Right cardiac atrium (tissue), 5 donors: ENCODE data around the gene UNK. TPM values are rescaled to one million over a fixed set of nuclear protein-coding genes. Genes with fewer than 3 reads are reported as not detected.
"Not testable (repeated sequence)": the region's sequence is repeated elsewhere in the genome, so short reads cannot be mapped to it uniquely, and the experiment has no call there.

Experiments used
- ATAC-seq, 2 donors: fragments of 200-7000 bp; cut with Tn5 transposase; one replicate each; pipeline versions ENCODE4 v1.8.0 to v1.9.1; 2020; ENCODE audit warnings: moderate library complexity in 2 of 2, mild to moderate bottlenecking in 1 of 2
- DNase-seq, 3 donors: peaks; one replicate each; pipeline ENCODE4 v3.0.0-alpha.2; 2020
- H3K27ac ChIP-seq: one replicate; pipeline ENCODE4 v1.5.1; 2013; ENCODE audit warnings: mild to moderate bottlenecking, low read length, control low read depth, moderate library complexity
- H3K27me3 ChIP-seq: one replicate; pipeline ENCODE4 v1.6.1; 2013; ENCODE audit not compliant: control insufficient read depth, insufficient read depth
- H3K4me1 ChIP-seq: one replicate; pipeline ENCODE4 v1.6.1; 2013; ENCODE audit warnings: low read length; ENCODE audit not compliant: control insufficient read depth, insufficient read depth
- H3K4me3 ChIP-seq: one replicate; pipeline ENCODE4 v1.5.1; 2013; ENCODE audit warnings: low read length, control low read depth
- H3K9me3 ChIP-seq: one replicate; pipeline ENCODE4 v1.6.1; 2013; ENCODE audit warnings: low read length; ENCODE audit not compliant: control insufficient read depth
- WGBS: extraction: QIAGEN DNeasy Blood & Tissue Kit; methylation state at CpG from one replicate; pipeline ENCODE4 v1.1.7; 2013; 5-methylcytosine and 5-hydroxymethylcytosine counted together
- intact Hi-C, 4 donors: fragments of 100-400 bp; cut with DNase I; formaldehyde crosslinking; loops; one replicate each; pipeline versions ENCODE4 v1.11.0 to v1.14.0; 2022 to 2023
- polyA plus RNA-seq: library from polyadenylated mRNA; stranded (reverse); fragments of 200-250 nt; gene quantifications from one replicate; pipeline ENCODE4 v1.2.3, GENCODE V29; 2013
- total RNA-seq, 4 donors: library from RNA; stranded (reverse); fragmentation: NEBNext Ultra II Directional; extraction: Animal tissue kit (Norgen Biotek cat#: 25700); gene quantifications; one replicate each; pipeline ENCODE4 v1.2.1, GENCODE V29; 2021
- donor health status: healthy with polysubstance abuse.
- donor health status: DM: no; HTN: yes; CAD: no.
- donor health status: DM: no; HTN: no; CAD: no.
- donor health status: DM: no; HTN: yes; CAD: no; lungs with severe emphysema.
- donor health status: DM: yes; HTN: yes; CAD: no.

The UNK gene
- total and polyA plus RNA-seq, 5 donors = 18.2 to 22.5 (median 20.4) TPM

DNA sequence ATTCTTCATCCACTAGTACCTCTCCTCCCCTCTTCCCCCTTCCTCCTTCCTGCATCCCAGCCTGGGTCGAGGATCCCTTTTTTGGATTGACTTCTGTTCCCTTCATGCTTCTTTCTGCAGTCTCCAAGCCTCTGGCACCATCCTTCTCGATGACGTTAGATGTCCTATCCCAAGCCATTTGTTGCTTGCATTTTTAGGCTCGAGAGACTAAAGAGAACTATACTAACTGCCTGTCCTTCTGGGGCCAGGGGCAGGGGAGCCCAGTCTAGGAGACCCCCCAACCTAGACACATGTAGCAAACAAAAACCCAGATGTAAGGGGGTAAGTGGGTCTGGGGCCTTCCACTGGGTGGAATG lies 23.9 kb downstream of the UNK start:
- DNase-seq (peak in 1 of 3 donors; percentile 52), ATAC-seq (peak; percentile 15 to 18)
- Histone ChIP-seq H3K27ac (peak overlapping the region; percentile 65), H3K4me1 (peaks cover 12% of the 10 kb centered on the region), H3K4me3 (no peak overlapping the region), H3K27me3 (no peaks in the 10 kb centered on the region), H3K9me3 (no peaks in the 10 kb centered on the region)
- 33% methylated on average over 4 of the region's 4 CpGs for WGBS
- intact Hi-C loops = no loop called here

DNA sequence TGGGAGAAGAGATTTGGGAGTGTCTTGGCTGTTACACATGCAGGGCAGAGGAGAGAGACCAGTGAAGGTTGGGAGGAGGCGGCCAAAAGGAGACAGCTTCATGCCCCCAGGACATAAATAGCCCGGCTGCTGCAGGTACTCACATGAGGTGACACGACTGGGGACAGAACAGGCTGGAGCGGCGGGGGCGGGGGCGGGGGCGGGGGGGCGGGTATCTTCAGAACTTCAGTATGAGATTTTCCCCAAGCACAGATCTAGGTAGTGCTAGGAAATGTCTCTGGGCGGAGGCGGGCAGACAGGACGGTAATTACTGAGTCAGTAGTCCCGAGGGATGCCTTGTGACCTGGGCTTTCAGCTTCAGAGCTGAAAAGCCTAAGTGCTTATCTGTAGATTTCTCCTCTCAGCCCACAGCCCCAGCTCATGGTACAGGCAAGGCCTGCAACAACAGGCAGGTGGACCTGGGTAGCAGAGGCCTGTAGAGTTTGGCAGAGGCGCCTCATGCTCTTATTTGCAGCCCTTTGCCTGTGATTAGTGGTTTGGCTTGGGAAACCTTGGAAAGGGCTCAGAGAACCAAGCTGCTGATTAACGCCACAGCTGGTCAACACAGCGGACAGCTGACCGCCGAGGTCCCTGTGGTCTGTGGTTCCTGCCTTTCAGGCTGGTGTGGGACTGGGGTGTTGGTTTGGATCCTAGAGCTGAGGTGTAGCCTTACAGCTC lies 24.5 kb downstream of the UNK start:
- Histone ChIP-seq H3K9me3 (no peaks in the 10 kb centered on the region), H3K27ac (peak overlapping the region; percentile 87), H3K27me3 (no peaks in the 10 kb centered on the region), H3K4me1 (peaks cover 12% of the 10 kb centered on the region), H3K4me3 (no peak overlapping the region)
- peak; percentile 61 to 74 (median 72) for DNase-seq
- 46% methylated on average over 18 of the region's 18 CpGs for WGBS
- peak; percentile 68 to 88 for ATAC-seq
- intact Hi-C loops = no loop called here

DNA sequence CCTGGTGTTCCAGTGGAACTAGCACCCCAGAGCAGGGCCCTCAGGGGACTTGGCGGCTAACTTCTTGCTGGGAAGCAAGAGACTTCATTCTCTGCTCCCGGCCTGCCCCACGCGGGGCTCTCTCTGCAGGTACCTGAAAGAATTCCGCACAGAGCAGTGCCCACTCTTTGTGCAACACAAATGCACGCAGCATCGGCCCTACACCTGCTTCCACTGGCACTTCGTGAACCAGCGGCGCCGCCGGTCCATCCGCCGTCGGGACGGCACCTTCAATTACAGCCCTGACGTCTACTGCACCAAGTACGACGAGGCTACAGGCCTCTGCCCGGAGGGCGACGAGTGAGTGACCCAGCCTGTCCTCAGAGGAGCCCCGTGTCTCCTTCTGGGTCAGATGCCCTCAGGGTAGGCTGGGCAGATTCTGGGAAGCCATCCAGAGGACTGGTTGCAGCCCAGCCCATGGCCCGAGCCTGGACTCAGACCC lies 25.1 kb downstream of the UNK start:
- WGBS = 83% methylated on average over 24 of the region's 24 CpGs
- Histone ChIP-seq H3K4me1 (peaks cover 12% of the 10 kb centered on the region), H3K27me3 (no peaks in the 10 kb centered on the region), H3K9me3 (no peaks in the 10 kb centered on the region), H3K4me3 (no peak overlapping the region), H3K27ac (peak overlapping the region; percentile 87)
- DNase-seq (peak in 2 of 3 donors; percentile 57 to 69), ATAC-seq (peak in 1 of 2 donors; percentile 12)
- intact Hi-C loops = no loop called here

GRCh38 chr17:75810216-75810615 lies 25.6 kb downstream of the UNK start:
- no peak overlapping the region for H3K27ac ChIP-seq
- intact Hi-C loops = no loop called here
- ATAC-seq = no peak
- H3K9me3 ChIP-seq = no peaks in the 10 kb centered on the region
- H3K27me3 ChIP-seq = no peaks in the 10 kb centered on the region
- peak in 1 of 3 donors; percentile 2 for DNase-seq
- no peak overlapping the region for H3K4me3 ChIP-seq
- peaks cover 12% of the 10 kb centered on the region for H3K4me1 ChIP-seq
- WGBS = 94% methylated on average over 5 of the region's 5 CpGs

DNA sequence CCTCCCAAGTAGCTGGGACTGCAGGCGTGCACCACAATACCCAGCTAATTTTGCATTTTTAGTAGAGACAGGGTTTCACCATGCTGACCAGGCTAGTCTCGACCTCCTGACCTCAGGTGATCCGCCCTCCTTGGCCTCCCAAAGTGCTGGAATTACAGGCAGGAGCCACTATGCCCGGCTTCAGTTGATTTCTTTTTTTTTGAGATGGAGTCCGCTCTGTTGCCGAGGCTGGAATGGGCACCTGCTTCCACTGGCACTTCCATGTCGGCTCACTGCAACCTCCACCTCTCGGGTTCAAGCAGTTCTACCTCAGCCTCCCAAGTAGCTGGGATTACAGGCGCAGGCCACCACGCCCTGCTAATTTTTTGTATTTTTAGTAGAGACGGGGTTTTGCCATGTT lies 26.1 kb downstream of the UNK start:
- H3K4me1 ChIP-seq = peaks cover 12% of the 10 kb centered on the region
- intact Hi-C loops, H3K27me3 ChIP-seq, H3K9me3 ChIP-seq, H3K4me3 ChIP-seq, ATAC-seq, H3K27ac ChIP-seq: not testable (repeated sequence)
- 96% methylated on average over 11 of the region's 11 CpGs for WGBS
- peak in 1 of 3 donors; percentile 16 for DNase-seq

DNA sequence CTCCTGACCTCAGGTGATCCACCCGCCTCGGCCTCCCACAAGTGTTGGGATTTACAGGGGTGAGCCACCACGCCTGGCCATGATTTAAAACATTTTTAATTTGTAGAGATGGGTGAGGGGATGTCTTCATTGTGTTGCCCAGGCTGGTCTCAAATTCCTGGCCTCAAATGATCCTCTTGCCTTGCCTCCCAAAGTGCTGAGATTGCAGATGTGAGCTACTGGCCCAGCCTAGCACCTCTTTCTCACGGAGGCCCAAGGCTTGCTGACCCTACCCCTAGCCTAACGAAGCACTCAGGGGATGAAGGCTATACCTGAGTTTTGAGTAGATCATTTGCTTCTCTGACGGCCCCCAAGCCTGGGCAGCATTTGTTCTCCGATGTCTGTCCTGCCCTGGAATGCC lies 26.6 kb downstream of the UNK start:
- H3K4me3 ChIP-seq = no peak overlapping the region
- H3K27ac ChIP-seq = no peak overlapping the region
- DNase-seq = no peak
- no peaks in the 10 kb centered on the region for H3K27me3 ChIP-seq
- intact Hi-C loops = no loop called here
- ATAC-seq = no peak
- WGBS = 96% methylated on average over 7 of the region's 7 CpGs
- H3K4me1 ChIP-seq = peaks cover 12% of the 10 kb centered on the region
- no peaks in the 10 kb centered on the region for H3K9me3 ChIP-seq

DNA sequence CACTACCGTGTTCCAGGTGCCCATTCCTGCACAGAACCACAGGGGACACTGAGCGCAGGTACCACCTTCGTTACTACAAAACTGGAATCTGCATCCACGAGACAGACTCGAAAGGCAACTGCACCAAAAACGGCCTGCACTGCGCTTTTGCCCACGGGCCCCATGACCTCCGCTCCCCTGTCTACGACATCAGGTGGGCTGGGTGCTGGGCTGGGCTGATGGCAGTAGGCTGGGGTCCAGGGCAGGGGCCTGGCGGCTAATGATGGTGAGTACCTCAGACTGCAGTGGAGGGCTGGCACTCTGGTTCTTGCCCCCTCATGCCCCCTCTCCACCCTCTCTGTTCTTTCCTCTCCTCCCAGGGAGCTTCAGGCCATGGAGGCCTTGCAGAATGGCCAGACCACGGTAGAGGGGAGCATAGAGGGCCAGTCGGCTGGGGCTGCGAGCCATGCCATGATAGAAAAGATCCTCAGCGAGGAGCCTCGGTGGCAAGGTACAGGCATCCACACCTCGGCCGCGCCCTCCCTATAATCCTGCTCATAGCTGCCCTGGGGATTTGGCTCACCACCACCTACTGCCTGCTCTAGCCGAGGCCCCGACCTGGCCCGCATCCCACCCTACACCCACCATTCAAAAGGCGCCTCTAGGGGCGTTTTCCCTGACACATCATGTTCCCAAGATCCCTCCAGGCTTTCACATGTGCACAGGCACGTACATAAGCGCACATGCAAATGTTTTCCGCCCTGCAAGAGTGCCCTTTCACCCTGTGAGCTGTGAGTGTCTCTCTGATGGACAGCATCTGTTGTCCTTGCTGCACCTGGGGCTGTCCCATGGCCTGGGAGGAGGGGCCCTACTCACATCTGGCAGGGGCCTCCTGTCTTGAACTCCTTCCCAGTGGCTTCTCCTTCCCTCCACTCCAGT lies 27.7 kb downstream of the UNK start:
- Histone ChIP-seq H3K27ac (no peak overlapping the region), H3K27me3 (no peaks in the 10 kb centered on the region), H3K4me1 (peaks cover 12% of the 10 kb centered on the region), H3K9me3 (no peaks in the 10 kb centered on the region), H3K4me3 (no peak overlapping the region)
- DNase-seq (peak in 1 of 3 donors; percentile 45), ATAC-seq (no peak)
- intact Hi-C loops = no loop called here
- 92% methylated on average over 27 of the region's 27 CpGs for WGBS

DNA sequence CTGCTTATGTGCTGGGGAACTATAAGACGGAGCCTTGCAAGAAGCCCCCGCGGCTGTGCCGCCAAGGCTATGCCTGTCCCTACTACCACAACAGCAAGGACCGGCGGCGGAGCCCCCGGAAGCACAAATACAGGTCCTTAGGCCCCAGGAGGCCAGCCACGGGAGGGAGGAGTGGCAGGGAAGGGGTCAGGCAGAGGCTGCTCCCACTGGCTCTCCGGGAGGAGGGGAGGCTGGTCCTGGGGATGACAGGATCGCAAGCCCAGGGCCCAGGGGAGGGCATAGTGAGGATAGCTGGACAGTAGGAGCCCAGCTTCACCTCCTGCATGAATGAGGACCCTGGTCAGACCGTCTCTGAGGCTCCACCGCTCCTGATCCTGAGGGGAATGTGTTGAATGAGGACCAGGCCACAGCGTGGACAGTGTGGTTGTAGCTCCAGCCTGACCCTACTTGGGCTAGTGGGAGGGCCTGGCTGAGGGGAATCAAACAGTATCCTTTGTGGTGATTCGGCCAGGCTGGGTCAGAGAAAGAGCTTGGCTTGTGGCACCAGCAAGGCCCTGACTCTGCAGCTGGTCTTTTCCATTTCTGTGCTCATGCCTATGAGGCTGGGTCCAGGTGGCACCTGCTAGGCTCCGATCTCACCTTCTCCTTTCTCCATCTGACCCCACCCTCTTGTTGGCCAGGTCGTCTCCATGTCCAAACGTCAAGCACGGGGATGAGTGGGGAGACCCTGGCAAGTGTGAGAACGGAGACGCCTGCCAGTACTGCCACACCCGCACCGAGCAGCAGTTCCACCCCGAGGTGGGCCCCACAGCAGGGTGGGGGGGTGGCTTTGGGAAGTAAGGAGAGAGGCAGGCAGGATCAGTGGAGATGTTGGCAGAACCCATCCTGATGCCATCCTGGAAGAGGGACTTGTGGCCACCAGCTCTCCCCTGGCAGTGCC lies 28.7 kb downstream of the UNK start:
- Histone ChIP-seq H3K27ac (no peak overlapping the region), H3K4me1 (peaks cover 11% of the 10 kb centered on the region), H3K27me3 (no peaks in the 10 kb centered on the region), H3K9me3 (no peaks in the 10 kb centered on the region), H3K4me3 (no peak overlapping the region)
- ATAC-seq (no peak), DNase-seq (peak in 2 of 3 donors; percentile 54 to 55)
- intact Hi-C loops = no loop called here
- 84% methylated on average over 24 of the region's 24 CpGs for WGBS

- Histone ChIP-seq H3K9me3 (no peaks in the 10 kb centered on the region), H3K4me3 (no peak overlapping the region), H3K27me3 (no peaks in the 10 kb centered on the region), H3K27ac (no peak overlapping the region), H3K4me1 (peaks cover 8% of the 10 kb centered on the region)
- peak in 1 of 3 donors; percentile 26 for DNase-seq
- no peak for ATAC-seq
- 87% methylated on average over 6 of the region's 6 CpGs for WGBS
- intact Hi-C loops = no loop called here
These were observed 29.4 kb downstream of the UNK start for GRCh38 chr17:75814021-75814395.

DNA sequence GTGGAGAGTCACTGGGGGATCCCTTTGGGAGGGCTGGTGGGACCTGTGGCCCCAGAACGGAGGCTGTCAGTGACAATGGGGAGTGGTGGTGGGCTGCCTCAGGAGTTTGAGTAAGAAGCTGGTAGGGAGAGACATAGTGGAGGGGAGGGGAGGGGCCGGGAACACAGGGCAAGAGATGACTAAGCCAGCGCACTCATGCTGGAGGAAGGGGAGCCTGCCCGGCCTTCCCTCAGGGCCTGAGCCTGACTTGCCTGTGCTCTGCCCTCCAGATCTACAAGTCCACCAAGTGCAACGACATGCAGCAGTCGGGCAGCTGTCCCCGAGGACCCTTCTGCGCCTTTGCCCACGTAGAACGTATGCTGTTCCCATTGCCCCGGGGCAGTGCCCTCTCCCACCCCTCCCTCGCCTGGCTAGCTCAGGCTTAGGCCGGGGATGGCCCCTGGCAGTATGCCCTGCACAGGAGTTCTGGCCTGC lies 30.3 kb downstream of the UNK start:
- H3K4me3 ChIP-seq = no peak overlapping the region
- no peaks in the 10 kb centered on the region for H3K9me3 ChIP-seq
- DNase-seq (peak in 1 of 3 donors; percentile 35), ATAC-seq (no peak)
- intact Hi-C loops = no loop called here
- H3K4me1 ChIP-seq = no peaks in the 10 kb centered on the region
- H3K27ac ChIP-seq = no peak overlapping the region
- 87% methylated on average over 13 of the region's 13 CpGs for WGBS
- H3K27me3 ChIP-seq = no peaks in the 10 kb centered on the region
